ENCODE measurements around the gene PDE6C.
A peak's percentile ranks its signal among the peaks of the same experiment; 100 is the strongest.

PDE6C gene

GRCh38 chr10:93579985-93580711 is 32.2 kb upstream of the PDE6C start:
- H3K4me3 ChIP-seq (ENCODE audit: low read depth, low read length): no peak overlapping the region
- in situ Hi-C loops (cut with HindIII; ENCODE audit: low sequenced_read_pairs): no loop called here
- no peak for DNase-seq (ENCODE audit: low read depth, low spot score)
- TF ChIP-seq CTCF (IDR thresholded peaks at IDR 0.05; ENCODE audit: low read depth, low read length): no peak

GRCh38 chr10:93580828-93581227 is 31.5 kb upstream of the PDE6C start:
- in situ Hi-C loops (cut with HindIII; ENCODE audit: low sequenced_read_pairs): no loop called here
- TF ChIP-seq CTCF (IDR thresholded peaks at IDR 0.05; ENCODE audit: low read depth, low read length): no peak
- peak; percentile 16 for DNase-seq (ENCODE audit: low read depth, low spot score)
- H3K4me3 ChIP-seq (ENCODE audit: low read depth, low read length): no peak overlapping the region

- TF ChIP-seq CTCF (IDR thresholded peaks at IDR 0.05; ENCODE audit: low read depth, low read length): no peak
- in situ Hi-C loops (cut with HindIII; ENCODE audit: low sequenced_read_pairs): no loop called here
- no peak overlapping the region for H3K4me3 ChIP-seq (ENCODE audit: low read depth, low read length)
- no peak for DNase-seq (ENCODE audit: low read depth, low spot score)
Measured at GRCh38 chr10:93584445-93584844, 27.9 kb upstream of the PDE6C start.

- no peak overlapping the region for H3K4me3 ChIP-seq (ENCODE audit: low read depth, low read length)
- DNase-seq (ENCODE audit: low read depth, low spot score): no peak
- in situ Hi-C loops (cut with HindIII; ENCODE audit: low sequenced_read_pairs): no loop called here
- TF ChIP-seq CTCF (IDR thresholded peaks at IDR 0.05; ENCODE audit: low read depth, low read length): no peak
Measured at GRCh38 chr10:93589648-93590562, 22.4 kb upstream of the PDE6C start.

GRCh38 chr10:93590638-93591037 is 21.7 kb upstream of the PDE6C start:
- in situ Hi-C loops (cut with HindIII; ENCODE audit: low sequenced_read_pairs): no loop called here
- no peak for TF ChIP-seq CTCF (IDR thresholded peaks at IDR 0.05; ENCODE audit: low read depth, low read length)
- no peak overlapping the region for H3K4me3 ChIP-seq (ENCODE audit: low read depth, low read length)
- no peak for DNase-seq (ENCODE audit: low read depth, low spot score)

- in situ Hi-C loops (cut with HindIII; ENCODE audit: low sequenced_read_pairs): no loop called here
- no peak for DNase-seq (ENCODE audit: low read depth, low spot score)
Measured at GRCh38 chr10:93591065-93591808, 21.1 kb upstream of the PDE6C start.

More at GRCh38 chr10:93591065-93591808, 21.1 kb upstream of the PDE6C start:
- H3K4me3 ChIP-seq (ENCODE audit: low read depth, low read length): no peak overlapping the region
- no peak for TF ChIP-seq CTCF (IDR thresholded peaks at IDR 0.05; ENCODE audit: low read depth, low read length)

Data from astrocyte of the spinal cord (primary cell).